ENCODE measurements around the gene HDAC4.

DNA sequence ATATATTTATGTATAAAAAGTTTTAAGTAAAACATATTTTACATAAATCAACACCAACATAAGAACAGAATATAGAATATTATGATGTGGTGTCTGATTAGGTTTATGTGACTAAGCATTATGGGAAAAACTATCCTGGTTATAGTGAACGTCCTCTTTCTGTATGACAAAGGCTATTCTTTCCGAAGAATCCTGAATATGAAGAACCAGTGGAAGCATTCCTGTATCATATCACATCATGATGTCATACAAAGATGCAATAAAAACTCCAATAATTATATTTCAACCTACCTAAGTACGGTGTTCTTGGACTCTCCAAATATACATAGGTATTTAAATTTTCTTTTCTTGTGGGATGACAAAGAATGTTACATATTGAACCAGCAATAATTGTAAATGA, 37.5 kb upstream of the HDAC4 start:
- TF ChIP-seq, protein P1, sequence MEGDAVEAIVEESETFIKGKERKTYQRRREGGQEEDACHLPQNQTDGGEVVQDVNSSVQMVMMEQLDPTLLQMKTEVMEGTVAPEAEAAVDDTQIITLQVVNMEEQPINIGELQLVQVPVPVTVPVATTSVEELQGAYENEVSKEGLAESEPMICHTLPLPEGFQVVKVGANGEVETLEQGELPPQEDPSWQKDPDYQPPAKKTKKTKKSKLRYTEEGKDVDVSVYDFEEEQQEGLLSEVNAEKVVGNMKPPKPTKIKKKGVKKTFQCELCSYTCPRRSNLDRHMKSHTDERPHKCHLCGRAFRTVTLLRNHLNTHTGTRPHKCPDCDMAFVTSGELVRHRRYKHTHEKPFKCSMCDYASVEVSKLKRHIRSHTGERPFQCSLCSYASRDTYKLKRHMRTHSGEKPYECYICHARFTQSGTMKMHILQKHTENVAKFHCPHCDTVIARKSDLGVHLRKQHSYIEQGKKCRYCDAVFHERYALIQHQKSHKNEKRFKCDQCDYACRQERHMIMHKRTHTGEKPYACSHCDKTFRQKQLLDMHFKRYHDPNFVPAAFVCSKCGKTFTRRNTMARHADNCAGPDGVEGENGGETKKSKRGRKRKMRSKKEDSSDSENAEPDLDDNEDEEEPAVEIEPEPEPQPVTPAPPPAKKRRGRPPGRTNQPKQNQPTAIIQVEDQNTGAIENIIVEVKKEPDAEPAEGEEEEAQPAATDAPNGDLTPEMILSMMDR (IDR thresholded peaks at IDR 0.05) = no peak
- TF ChIP-seq POLR2A (IDR thresholded peaks at IDR 0.05) = no peak
